HCT116 (cell line): ENCODE data around the gene SEC22A.

Experiments used
- JUND ChIP-seq: IDR thresholded peaks from 2 replicates; pipeline ENCODE4 v1.6.1; 2012
- POLR2A ChIP-seq: IDR thresholded peaks from 2 replicates; pipeline ENCODE4 v1.7.0; 2011; ENCODE audit warnings: borderline replicate concordance; ENCODE audit not compliant: insufficient read depth, insufficient read length; ENCODE audit errors: extremely low read depth
- TF ChIP-seq, protein P1 (sequence below), 3 experiments: fragments of 200-600 bp in 1 of 3; sonication (generic) in 1 of 3; IDR thresholded peaks in 2 of 3; conservative IDR thresholded peaks in 1 of 3; 2 replicates each; pipeline ENCODE4 v1.5.1; 2012 to 2017; ENCODE audit warnings: low read depth in 2 of 3, low read length in 2 of 3, antibody characterized with exemption in 1 of 3, borderline replicate concordance in 1 of 3, control low read depth in 1 of 3, mild to moderate bottlenecking in 1 of 3, mixed read lengths in 1 of 3, mixed run types in 1 of 3, moderate library complexity in 1 of 3; ENCODE audit not compliant: insufficient read depth in 1 of 3

DNA sequence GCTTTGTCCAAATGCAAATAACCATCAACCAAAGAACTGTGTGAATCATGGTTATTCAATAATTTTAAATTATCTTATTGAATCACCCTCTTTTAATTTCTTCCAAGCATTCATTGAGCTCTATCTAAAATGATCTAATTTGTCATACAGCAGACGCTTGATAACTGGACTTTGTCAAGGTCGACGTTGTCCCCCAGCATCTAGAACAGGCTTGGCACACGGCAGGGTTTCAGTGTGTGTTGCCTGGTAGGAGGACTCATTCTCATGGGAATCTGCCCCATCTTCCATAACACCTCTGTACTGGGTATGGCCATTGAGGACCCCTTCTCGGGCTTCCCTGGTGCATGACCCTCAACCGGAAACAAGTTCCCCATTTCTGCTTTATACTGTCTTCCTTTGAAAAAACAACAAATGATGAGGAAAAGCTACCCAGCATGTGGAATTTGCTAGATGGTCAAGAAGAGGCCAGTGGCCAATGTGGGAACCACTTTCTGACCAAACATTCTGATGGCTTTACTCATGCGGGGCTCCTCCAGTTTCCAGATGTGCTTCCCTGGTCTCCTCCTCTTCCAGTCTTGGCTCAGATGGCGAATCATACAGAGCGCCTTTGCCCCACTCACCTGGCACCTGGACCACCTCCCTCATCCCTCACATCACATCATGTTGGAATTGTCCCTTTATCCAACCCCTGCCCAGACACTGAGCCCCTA lies 41.7 kb upstream of the SEC22A start:
- TF ChIP-seq POLR2A (no peak), JUND (no peak)
- TF ChIP-seq, protein P1, sequence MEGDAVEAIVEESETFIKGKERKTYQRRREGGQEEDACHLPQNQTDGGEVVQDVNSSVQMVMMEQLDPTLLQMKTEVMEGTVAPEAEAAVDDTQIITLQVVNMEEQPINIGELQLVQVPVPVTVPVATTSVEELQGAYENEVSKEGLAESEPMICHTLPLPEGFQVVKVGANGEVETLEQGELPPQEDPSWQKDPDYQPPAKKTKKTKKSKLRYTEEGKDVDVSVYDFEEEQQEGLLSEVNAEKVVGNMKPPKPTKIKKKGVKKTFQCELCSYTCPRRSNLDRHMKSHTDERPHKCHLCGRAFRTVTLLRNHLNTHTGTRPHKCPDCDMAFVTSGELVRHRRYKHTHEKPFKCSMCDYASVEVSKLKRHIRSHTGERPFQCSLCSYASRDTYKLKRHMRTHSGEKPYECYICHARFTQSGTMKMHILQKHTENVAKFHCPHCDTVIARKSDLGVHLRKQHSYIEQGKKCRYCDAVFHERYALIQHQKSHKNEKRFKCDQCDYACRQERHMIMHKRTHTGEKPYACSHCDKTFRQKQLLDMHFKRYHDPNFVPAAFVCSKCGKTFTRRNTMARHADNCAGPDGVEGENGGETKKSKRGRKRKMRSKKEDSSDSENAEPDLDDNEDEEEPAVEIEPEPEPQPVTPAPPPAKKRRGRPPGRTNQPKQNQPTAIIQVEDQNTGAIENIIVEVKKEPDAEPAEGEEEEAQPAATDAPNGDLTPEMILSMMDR (IDR thresholded peaks at IDR 0.05 in 2 of 3, conservative IDR thresholded peaks at IDR 0.05 in 1 of 3; ENCODE audit: borderline replicate concordance in 1 of 3, insufficient read depth in 1 of 3, low read depth in 2 of 3, low read length in 2 of 3), result no peak
